Lung (tissue), 12 donors: Measurements from ENCODE around the gene BCL6. TPM values are rescaled to one million over a fixed set of nuclear protein-coding genes. Genes with fewer than 3 reads are reported as not detected.

Experiments used
- ATAC-seq: fragments of 200-7000 bp; cut with Tn5 transposase; one replicate; pipeline ENCODE4 v1.9.1; 2020; ENCODE audit warnings: moderate number of reproducible peaks; ENCODE audit not compliant: insufficient read depth, low FRiP score
- DNase-seq, 3 donors: peaks; one replicate each; pipeline ENCODE4 v3.0.0-alpha.2; 2013 to 2017
- H3K27ac ChIP-seq, 2 donors: one replicate each; pipeline ENCODE4 v1.5.1; 2013; ENCODE audit warnings: mild to moderate bottlenecking in 2 of 2, moderate library complexity in 2 of 2, control low read depth in 1 of 2, inconsistent platforms in 1 of 2, low read depth in 1 of 2, low read length in 1 of 2
- H3K27me3 ChIP-seq, 3 donors: one replicate each; pipeline ENCODE4 v1.5.1; 2013; ENCODE audit warnings: low read length in 2 of 3; ENCODE audit not compliant: control insufficient read depth in 3 of 3, insufficient read depth in 3 of 3
- H3K36me3 ChIP-seq, 4 donors: one replicate each; pipeline ENCODE4 v1.5.1; 2013; ENCODE audit warnings: low read length in 4 of 4, mild to moderate bottlenecking in 1 of 4, moderate library complexity in 1 of 4; ENCODE audit not compliant: control insufficient read depth in 4 of 4, insufficient read depth in 4 of 4
- H3K4me1 ChIP-seq, 5 donors: one replicate each; pipeline ENCODE4 v1.5.1; 2013; ENCODE audit warnings: low read length in 5 of 5, mild to moderate bottlenecking in 2 of 5, moderate library complexity in 1 of 5; ENCODE audit not compliant: control insufficient read depth in 5 of 5, insufficient read depth in 5 of 5
- H3K4me3 ChIP-seq: one replicate; pipeline ENCODE4 v1.5.1; 2013; ENCODE audit warnings: mild to moderate bottlenecking, control low read depth, moderate library complexity
- H3K9ac ChIP-seq, 2 donors: one replicate each; pipeline ENCODE4 v1.5.1; 2013; ENCODE audit warnings: low read length in 2 of 2, control low read depth in 1 of 2; ENCODE audit not compliant: insufficient read depth in 1 of 2
- H3K9me3 ChIP-seq, 4 donors: one replicate each; pipeline ENCODE4 v1.5.1; 2013; ENCODE audit warnings: low read length in 3 of 4, mild to moderate bottlenecking in 1 of 4, moderate library complexity in 1 of 4; ENCODE audit not compliant: control insufficient read depth in 4 of 4, insufficient read depth in 3 of 4
- WGBS, 2 donors: extraction: QIAGEN DNeasy Blood & Tissue Kit; methylation state at CpG; one replicate each; pipeline ENCODE4 v1.1.7; 2013; 5-methylcytosine and 5-hydroxymethylcytosine counted together
- polyA plus RNA-seq, 2 donors: library from polyadenylated mRNA; stranded (reverse); fragments of 200-250 nt; gene quantifications; one replicate each; pipeline ENCODE4 v1.2.1, GENCODE V29; 2013
- total RNA-seq, 2 donors: library from RNA; depleted of rRNA in 1 of 2; stranded (reverse); fragments of >200 nt in 1 of 2; gene quantifications; one replicate each; pipeline ENCODE4 v1.2.1, GENCODE V29; 2014 to 2021
- TF ChIP-seq, protein P1 (sequence below): IDR thresholded peaks from 2 replicates; pipeline ENCODE4 v1.5.1; 2012; ENCODE audit warnings: mild to moderate bottlenecking; ENCODE audit errors: control extremely low read depth, extremely low read depth
- donor health status: control.
- donor health status: control.
- donor health status: Bipolar disorder and iron deficiency.
- donor health status: healthy.
- donor health status: DM: yes; HTN: yes; CAD: no.

Gene BCL6
- total and polyA plus RNA-seq, 4 donors: 29.4 to 137 (median 76.5) TPM

DNA sequence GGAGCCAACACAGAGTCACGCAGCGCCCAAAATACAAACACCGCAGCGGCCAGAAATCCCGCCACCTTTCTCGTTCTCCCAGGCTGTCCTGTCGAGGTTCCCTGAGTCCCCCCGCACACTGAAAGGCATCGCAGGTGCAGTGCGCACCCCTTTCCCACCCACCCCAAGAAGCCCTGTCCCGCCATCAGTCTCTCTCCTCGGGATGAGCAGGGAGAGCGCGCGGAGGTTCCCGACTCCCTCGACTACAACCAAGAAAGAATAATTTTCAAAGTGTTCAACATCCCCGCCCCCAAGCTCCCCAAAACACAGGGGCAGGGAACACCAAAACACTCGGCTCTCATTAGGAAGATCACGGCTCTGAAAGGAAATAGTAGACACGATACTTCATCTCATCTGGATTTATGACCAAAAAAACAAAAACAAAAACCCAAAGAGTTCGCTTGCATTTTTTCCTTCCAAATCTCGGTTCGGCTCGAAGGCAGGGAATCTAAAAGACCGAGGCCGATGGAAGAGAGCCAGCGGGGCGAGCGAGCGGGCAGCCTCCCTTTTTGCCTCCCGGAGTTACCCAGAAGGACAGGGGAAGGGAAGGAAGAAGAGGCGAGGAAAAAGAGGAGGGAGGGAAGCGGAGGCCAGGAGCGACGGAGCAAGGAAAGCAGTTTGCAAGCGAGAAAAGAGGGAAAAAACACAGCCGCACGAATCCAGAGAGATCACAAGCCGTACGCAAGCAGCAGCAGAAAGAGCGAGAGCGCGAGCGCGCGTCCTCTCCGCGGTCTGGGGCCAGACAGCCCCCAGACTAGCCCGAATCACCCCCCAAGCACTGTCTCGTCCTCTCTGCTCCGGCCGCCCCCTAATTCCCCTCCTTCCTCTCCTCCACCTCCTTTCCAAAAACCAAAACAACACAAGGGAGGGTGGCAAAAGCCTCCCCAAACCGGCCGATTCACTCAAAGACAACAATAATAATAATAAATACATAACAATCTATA lies 808 bp downstream of the BCL6 start:
- H3K9me3 ChIP-seq: no peaks in the 10 kb centered on the region
- peaks cover 3 to 57% (median 5%) of the 10 kb centered on the region in 5 donors for H3K4me1 ChIP-seq
- ATAC-seq (no peak), DNase-seq (peak; percentile 81 to 91 (median 90))
- WGBS, 2 donors: 0% methylated on average over 55 of the region's 55 CpGs
- no peaks in the 10 kb centered on the region for H3K27me3 ChIP-seq
- H3K9ac ChIP-seq: peak overlapping the region; percentile 74 to 97
- no peaks in the 10 kb centered on the region for H3K36me3 ChIP-seq
- peak overlapping the region; percentile 98 to 100 for H3K27ac ChIP-seq
- TF ChIP-seq, protein P1, sequence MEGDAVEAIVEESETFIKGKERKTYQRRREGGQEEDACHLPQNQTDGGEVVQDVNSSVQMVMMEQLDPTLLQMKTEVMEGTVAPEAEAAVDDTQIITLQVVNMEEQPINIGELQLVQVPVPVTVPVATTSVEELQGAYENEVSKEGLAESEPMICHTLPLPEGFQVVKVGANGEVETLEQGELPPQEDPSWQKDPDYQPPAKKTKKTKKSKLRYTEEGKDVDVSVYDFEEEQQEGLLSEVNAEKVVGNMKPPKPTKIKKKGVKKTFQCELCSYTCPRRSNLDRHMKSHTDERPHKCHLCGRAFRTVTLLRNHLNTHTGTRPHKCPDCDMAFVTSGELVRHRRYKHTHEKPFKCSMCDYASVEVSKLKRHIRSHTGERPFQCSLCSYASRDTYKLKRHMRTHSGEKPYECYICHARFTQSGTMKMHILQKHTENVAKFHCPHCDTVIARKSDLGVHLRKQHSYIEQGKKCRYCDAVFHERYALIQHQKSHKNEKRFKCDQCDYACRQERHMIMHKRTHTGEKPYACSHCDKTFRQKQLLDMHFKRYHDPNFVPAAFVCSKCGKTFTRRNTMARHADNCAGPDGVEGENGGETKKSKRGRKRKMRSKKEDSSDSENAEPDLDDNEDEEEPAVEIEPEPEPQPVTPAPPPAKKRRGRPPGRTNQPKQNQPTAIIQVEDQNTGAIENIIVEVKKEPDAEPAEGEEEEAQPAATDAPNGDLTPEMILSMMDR: no peak
- H3K4me3 ChIP-seq: peak overlapping the region; percentile 78

DNA sequence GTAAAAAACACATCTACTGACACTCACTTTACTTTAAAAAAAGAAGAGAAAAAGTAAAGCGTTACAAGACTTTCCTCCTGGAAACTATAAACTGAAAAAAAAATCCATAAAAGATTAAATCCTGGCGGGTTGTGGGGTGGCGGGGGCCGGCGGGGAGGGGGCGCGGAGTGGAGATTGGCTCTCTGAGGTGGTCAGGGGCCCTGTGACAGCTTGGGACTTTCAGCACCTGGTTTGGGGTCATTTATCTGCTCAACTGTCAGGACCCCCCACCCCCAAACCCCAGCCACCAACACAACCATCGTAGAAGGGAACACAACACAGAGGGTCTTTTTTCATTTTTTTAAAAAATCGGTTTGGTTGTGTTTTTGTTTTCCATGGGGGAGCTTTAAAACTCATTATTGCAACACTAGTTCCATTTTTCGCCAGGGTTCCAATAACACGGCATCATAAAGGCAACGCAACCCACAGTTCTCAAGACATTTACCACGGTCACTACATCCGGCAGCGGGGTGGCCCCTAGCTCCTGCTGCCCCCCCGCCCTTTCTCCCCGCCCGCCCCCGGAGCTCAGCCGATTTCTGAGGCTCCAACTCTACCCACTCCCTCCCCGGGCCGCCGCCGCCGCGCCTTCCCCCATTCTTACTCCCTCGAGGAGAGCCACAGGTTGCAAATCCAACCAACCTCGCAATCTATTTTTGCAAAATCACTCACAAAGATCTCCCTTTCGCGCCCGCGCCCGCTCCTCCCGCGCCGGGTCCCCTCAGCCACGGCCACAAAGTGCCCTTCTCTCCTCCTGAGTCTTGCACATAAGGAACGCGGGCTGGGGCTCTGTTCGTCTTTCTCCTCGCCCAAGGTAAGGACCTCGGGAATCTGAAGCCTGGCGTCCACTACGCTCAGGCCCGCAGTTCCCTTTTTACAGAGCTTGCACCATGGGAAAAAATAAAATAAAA lies 1.8 kb downstream of the BCL6 start:
- H3K9ac ChIP-seq: peak overlapping the region; percentile 74 to 97
- 2 to 5% methylated on average over 45 of the region's 45 CpGs for WGBS, 2 donors

DNA sequence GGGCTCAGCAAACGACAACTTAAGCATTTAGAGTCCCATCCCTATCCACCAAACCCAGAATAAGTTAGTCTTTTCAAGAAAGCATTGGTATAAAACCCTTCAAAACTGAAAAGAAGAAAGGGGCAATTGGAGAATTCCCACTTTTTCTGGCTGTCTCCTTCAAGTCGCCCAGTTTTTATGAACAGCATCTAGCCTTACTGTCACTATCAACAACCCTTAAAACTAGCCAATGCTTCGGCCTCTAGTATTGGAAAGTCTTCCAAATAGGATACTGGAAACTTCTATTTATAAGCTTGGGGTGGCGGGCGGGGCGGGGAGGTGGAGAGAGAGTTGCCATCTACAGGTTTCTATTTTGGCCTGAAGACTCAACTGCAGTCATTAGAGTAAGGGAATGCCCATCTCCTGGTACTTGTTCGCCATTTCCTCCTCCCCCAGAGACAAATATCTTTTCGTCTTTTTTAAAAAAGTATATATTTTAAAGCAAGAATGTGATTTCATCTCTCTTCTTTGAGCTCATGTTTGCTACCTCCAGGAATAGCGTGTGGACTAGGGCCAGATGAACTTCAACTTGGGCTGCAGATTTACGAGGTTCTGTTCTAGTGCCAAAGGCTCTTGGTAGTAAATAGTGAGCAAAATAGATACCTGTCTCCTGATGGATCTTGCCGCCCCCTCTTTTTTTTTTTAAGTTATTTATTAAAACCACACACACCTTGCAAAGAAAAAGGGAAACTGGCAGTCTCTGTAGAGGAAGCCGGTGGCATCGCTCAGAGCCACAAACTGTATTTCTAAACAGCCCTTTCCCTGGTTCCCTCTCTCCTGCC lies 2.7 kb downstream of the BCL6 start:
- WGBS, 2 donors: 43 to 51% methylated on average over 13 of the region's 13 CpGs
- Histone ChIP-seq H3K9me3 (no peaks in the 10 kb centered on the region), H3K4me3 (no peak overlapping the region), H3K4me1 (peaks cover 0 to 54% (median 7%) of the 10 kb centered on the region in 5 donors), H3K36me3 (no peaks in the 10 kb centered on the region), H3K27me3 (no peaks in the 10 kb centered on the region), H3K27ac (peak overlapping the region; percentile 71 to 98), H3K9ac (peak overlapping the region in 1 of 2 donors; percentile 65)
- ATAC-seq: no peak
- peak in 2 of 3 donors; percentile 44 to 45 for DNase-seq
- TF ChIP-seq, protein P1: no peak

More for the DNA sequence above, 1.8 kb downstream of the BCL6 start:
- H3K36me3 ChIP-seq: no peaks in the 10 kb centered on the region
- H3K4me3 ChIP-seq: peak overlapping the region; percentile 78
- TF ChIP-seq, protein P1: no peak
- no peaks in the 10 kb centered on the region for H3K9me3 ChIP-seq
- peak; percentile 66 to 80 (median 70) for DNase-seq
- H3K27me3 ChIP-seq: no peaks in the 10 kb centered on the region
- peak overlapping the region; percentile 98 to 100 for H3K27ac ChIP-seq
- H3K4me1 ChIP-seq: peaks cover 0 to 63% (median 7%) of the 10 kb centered on the region in 5 donors
- no peak for ATAC-seq
